ENCODE data around the gene RBP5.

Gene RBP5

GRCh38 chr12:7099290-7099996, 29.2 kb downstream of the RBP5 start:
- no peak for DNase-seq

- no peak for DNase-seq
Observed at GRCh38 chr12:7096979-7097378, 31.7 kb downstream of the RBP5 start.

- no peak for DNase-seq
Observed at GRCh38 chr12:7096006-7096932, 32.4 kb downstream of the RBP5 start.

GRCh38 chr12:7093892-7094291, 34.8 kb downstream of the RBP5 start:
- no peak for DNase-seq

GRCh38 chr12:7093486-7093885, 35.2 kb downstream of the RBP5 start:
- no peak for DNase-seq

GRCh38 chr12:7092986-7093460, 35.7 kb downstream of the RBP5 start:
- no peak for DNase-seq

- DNase-seq, result no peak
Observed at GRCh38 chr12:7092229-7092985, 36.3 kb downstream of the RBP5 start, which contains the start of gene C1R. C1R (minus strand) TSS chr12:7092445; CDS start chr12:7092388, 57 bp downstream.

GRCh38 chr12:7091660-7092228, 36.9 kb downstream of the RBP5 start:
- no peak for DNase-seq

GRCh38 chr12:7091171-7091570, 37.5 kb downstream of the RBP5 start:
- DNase-seq, result no peak

- no peak for DNase-seq
Observed at GRCh38 chr12:7090222-7090998, 38.3 kb downstream of the RBP5 start.

GRCh38 chr12:7089196-7089871, 39.4 kb downstream of the RBP5 start:
- no peak for DNase-seq

GRCh38 chr12:7083125-7083524, 45.6 kb downstream of the RBP5 start:
- DNase-seq, result no peak

GRCh38 chr12:7081037-7081436, 47.7 kb downstream of the RBP5 start:
- no peak for DNase-seq

GRCh38 chr12:7079826-7080125, 48.9 kb downstream of the RBP5 start:
- no peak for DNase-seq

- DNase-seq, result no peak
Observed at GRCh38 chr12:7078163-7078562, 50.5 kb downstream of the RBP5 start.

GRCh38 chr12:7076493-7076892, 52.2 kb downstream of the RBP5 start:
- DNase-seq, result no peak

- no peak for DNase-seq
Observed at GRCh38 chr12:7075939-7076338, 52.8 kb downstream of the RBP5 start.

- no peak for DNase-seq
Observed at GRCh38 chr12:7075518-7075917, 53.2 kb downstream of the RBP5 start.

- no peak for DNase-seq
Observed at GRCh38 chr12:7073946-7074345, 54.7 kb downstream of the RBP5 start.

Data from NCI-H524 treated with DMSO at 0.1 percent for 48 hours (cell line).